Measurements from ENCODE around the gene MKRN3. TPM values are rescaled to one million over a fixed set of nuclear protein-coding genes. Genes with fewer than 3 reads are reported as not detected.

Gene MKRN3
- 1.4 TPM for total RNA-seq (ENCODE audit: unreplicated experiment)
- long read RNA-seq, result 0 reads

- DNase-seq, result no peak
- H3K27ac Mint-ChIP-seq (ENCODE audit: unreplicated experiment), result peak within 1 kb of the TSS; percentile 89
- H3K4me3 Mint-ChIP-seq (ENCODE audit: unreplicated experiment), result peak within 1 kb of the TSS; percentile 63
- H3K9me3 Mint-ChIP-seq (ENCODE audit: unreplicated experiment), result peaks cover 10% of the 10 kb centered on the region
- no peak for TF ChIP-seq CTCF (IDR thresholded peaks at IDR 0.05; ENCODE audit: partially characterized antibody, unreplicated experiment)
- peaks cover 10% of the 10 kb centered on the region for H3K36me3 Mint-ChIP-seq (ENCODE audit: unreplicated experiment)
- H3K4me1 Mint-ChIP-seq (ENCODE audit: low read depth, unreplicated experiment), result peaks cover 40% of the 10 kb centered on the region
- H3K27me3 Mint-ChIP-seq (ENCODE audit: unreplicated experiment), result peaks cover 4% of the 10 kb centered on the region
Measured at GRCh38 chr15:23565395-23566070, at the start of gene MKRN3. Gene MKRN3, plus strand, starts transcription at chr15:23565674. Its CDS starts 109 bp downstream, at chr15:23565783.

GRCh38 chr15:23516866-23517265 is 48.6 kb upstream of the MKRN3 start:
- no peak for DNase-seq
- Mint-ChIP-seq H3K27me3 (ENCODE audit: unreplicated experiment) (no peaks in the 10 kb centered on the region), H3K27ac (ENCODE audit: unreplicated experiment) (no peak overlapping the region), H3K9me3 (ENCODE audit: unreplicated experiment) (peaks cover 1% of the 10 kb centered on the region), H3K4me3 (ENCODE audit: unreplicated experiment) (no peak overlapping the region), H3K36me3 (ENCODE audit: unreplicated experiment) (no peaks in the 10 kb centered on the region), H3K4me1 (ENCODE audit: low read depth, unreplicated experiment) (no peaks in the 10 kb centered on the region)
- TF ChIP-seq CTCF (IDR thresholded peaks at IDR 0.05; ENCODE audit: partially characterized antibody, unreplicated experiment), result no peak

DNA sequence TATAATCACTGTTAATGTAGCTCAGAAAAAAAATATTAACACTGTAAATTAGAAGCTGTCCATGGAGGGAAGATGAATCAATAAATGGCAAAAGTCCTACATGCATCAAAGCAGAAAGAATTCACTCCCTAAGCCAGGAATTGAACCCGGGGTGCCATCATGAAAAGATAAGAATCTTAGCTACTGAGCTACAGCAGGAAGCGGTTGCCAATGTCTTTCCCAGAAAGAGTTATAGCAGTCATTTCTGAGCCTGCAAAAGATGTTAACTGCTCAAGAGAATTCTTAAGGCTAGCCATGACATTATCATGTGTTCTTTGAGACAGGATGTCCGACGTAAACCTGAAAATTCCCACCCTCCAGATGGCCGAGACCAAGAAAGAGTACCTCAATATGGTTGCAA is 47.4 kb upstream of the MKRN3 start:
- Mint-ChIP-seq H3K4me3 (ENCODE audit: unreplicated experiment) (no peak overlapping the region), H3K27ac (ENCODE audit: unreplicated experiment) (no peak overlapping the region), H3K36me3 (ENCODE audit: unreplicated experiment) (no peaks in the 10 kb centered on the region), H3K27me3 (ENCODE audit: unreplicated experiment) (no peaks in the 10 kb centered on the region), H3K4me1 (ENCODE audit: low read depth, unreplicated experiment) (no peaks in the 10 kb centered on the region), H3K9me3 (ENCODE audit: unreplicated experiment) (peaks cover 1% of the 10 kb centered on the region)
- no peak for DNase-seq
- TF ChIP-seq CTCF (IDR thresholded peaks at IDR 0.05; ENCODE audit: partially characterized antibody, unreplicated experiment), result no peak

GRCh38 chr15:23524816-23525215 is 40.7 kb upstream of the MKRN3 start:
- Mint-ChIP-seq H3K9me3 (ENCODE audit: unreplicated experiment) (peaks cover 1% of the 10 kb centered on the region), H3K36me3 (ENCODE audit: unreplicated experiment) (no peaks in the 10 kb centered on the region), H3K4me3 (ENCODE audit: unreplicated experiment) (no peak overlapping the region), H3K27ac (ENCODE audit: unreplicated experiment) (no peak overlapping the region), H3K4me1 (ENCODE audit: low read depth, unreplicated experiment) (peaks cover 6% of the 10 kb centered on the region), H3K27me3 (ENCODE audit: unreplicated experiment) (no peaks in the 10 kb centered on the region)
- TF ChIP-seq CTCF (IDR thresholded peaks at IDR 0.05; ENCODE audit: partially characterized antibody, unreplicated experiment), result no peak
- no peak for DNase-seq

GRCh38 chr15:23529891-23530290 is 35.6 kb upstream of the MKRN3 start:
- no peaks in the 10 kb centered on the region for H3K36me3 Mint-ChIP-seq (ENCODE audit: unreplicated experiment)
- peaks cover 37% of the 10 kb centered on the region for H3K4me1 Mint-ChIP-seq (ENCODE audit: low read depth, unreplicated experiment)
- H3K27me3 Mint-ChIP-seq (ENCODE audit: unreplicated experiment), result peaks cover 7% of the 10 kb centered on the region
- no peak for TF ChIP-seq CTCF (IDR thresholded peaks at IDR 0.05; ENCODE audit: partially characterized antibody, unreplicated experiment)
- peak overlapping the region; percentile 8 for H3K4me3 Mint-ChIP-seq (ENCODE audit: unreplicated experiment)
- peaks cover 5% of the 10 kb centered on the region for H3K9me3 Mint-ChIP-seq (ENCODE audit: unreplicated experiment)
- peak; percentile 41 for DNase-seq
- H3K27ac Mint-ChIP-seq (ENCODE audit: unreplicated experiment), result no peak overlapping the region
